Stomach smooth muscle (tissue), 2 donors: ENCODE measurements around the gene ATP10B.

ENCODE experiments used
- H3K27ac ChIP-seq: one replicate; pipeline ENCODE4 v1.7.0; 2013; ENCODE audit warnings: mild to moderate bottlenecking, low read length, inconsistent platforms
- H3K27me3 ChIP-seq, 2 donors: one replicate each; pipeline ENCODE4 v1.7.0; 2013; ENCODE audit warnings: low read length in 2 of 2; ENCODE audit not compliant: insufficient read depth in 2 of 2, control insufficient read depth in 1 of 2
- H3K36me3 ChIP-seq, 2 donors: one replicate each; pipeline ENCODE4 v1.7.0; 2013; ENCODE audit warnings: low read length in 2 of 2; ENCODE audit not compliant: control insufficient read depth in 2 of 2, insufficient read depth in 2 of 2
- H3K4me1 ChIP-seq: one replicate; pipeline ENCODE4 v1.7.0; 2013; ENCODE audit warnings: low read length; ENCODE audit not compliant: control insufficient read depth, insufficient read depth
- H3K4me3 ChIP-seq, 2 donors: one replicate each; pipeline ENCODE4 v1.7.0; 2013; ENCODE audit warnings: low read length in 2 of 2
- H3K9ac ChIP-seq, 2 donors: one replicate each; pipeline ENCODE4 v1.7.0; 2013; ENCODE audit warnings: low read length in 2 of 2, mild to moderate bottlenecking in 1 of 2
- H3K9me3 ChIP-seq, 2 donors: one replicate each; pipeline ENCODE4 v1.7.0; 2013; ENCODE audit warnings: low read length in 2 of 2; ENCODE audit not compliant: control insufficient read depth in 2 of 2
- donor health status: healthy.
- donor health status: Pancreatic carcinoma.

Gene ATP10B

GRCh38 chr5:160657622-160658458 is 194.2 kb downstream of the ATP10B start:
- Histone ChIP-seq H3K9ac (no peak overlapping the region), H3K36me3 (no peaks in the 10 kb centered on the region), H3K27me3 (peaks cover 0 to 2% of the 10 kb centered on the region in 2 donors), H3K9me3 (no peaks in the 10 kb centered on the region), H3K4me3 (no peak overlapping the region), H3K4me1 (no peaks in the 10 kb centered on the region), H3K27ac (no peak overlapping the region)

GRCh38 chr5:160657068-160657507 is 194.9 kb downstream of the ATP10B start:
- peaks cover 0 to 2% of the 10 kb centered on the region in 2 donors for H3K27me3 ChIP-seq
- no peaks in the 10 kb centered on the region for H3K9me3 ChIP-seq
- H3K4me1 ChIP-seq = no peaks in the 10 kb centered on the region
- no peak overlapping the region for H3K9ac ChIP-seq
- no peak overlapping the region for H3K4me3 ChIP-seq
- H3K36me3 ChIP-seq = no peaks in the 10 kb centered on the region
- no peak overlapping the region for H3K27ac ChIP-seq

GRCh38 chr5:160655717-160656116 is 196.3 kb downstream of the ATP10B start:
- Histone ChIP-seq H3K4me3 (no peak overlapping the region), H3K9ac (no peak overlapping the region), H3K9me3 (no peaks in the 10 kb centered on the region), H3K27me3 (peaks cover 0 to 2% of the 10 kb centered on the region in 2 donors), H3K4me1 (no peaks in the 10 kb centered on the region), H3K27ac (no peak overlapping the region), H3K36me3 (no peaks in the 10 kb centered on the region)

GRCh38 chr5:160651692-160652645 is 200.0 kb downstream of the ATP10B start:
- Histone ChIP-seq H3K27ac (no peak overlapping the region), H3K4me3 (no peak overlapping the region), H3K27me3 (no peaks in the 10 kb centered on the region), H3K9me3 (no peaks in the 10 kb centered on the region), H3K9ac (no peak overlapping the region), H3K4me1 (no peaks in the 10 kb centered on the region), H3K36me3 (no peaks in the 10 kb centered on the region)

GRCh38 chr5:160649304-160649703 is 202.7 kb downstream of the ATP10B start:
- H3K27me3 ChIP-seq = no peaks in the 10 kb centered on the region

GRCh38 chr5:160646033-160646432 is 206.0 kb downstream of the ATP10B start:
- Histone ChIP-seq H3K4me3 (no peak overlapping the region), H3K27ac (no peak overlapping the region), H3K27me3 (no peaks in the 10 kb centered on the region), H3K9me3 (no peaks in the 10 kb centered on the region), H3K9ac (no peak overlapping the region), H3K36me3 (no peaks in the 10 kb centered on the region), H3K4me1 (no peaks in the 10 kb centered on the region)

More at GRCh38 chr5:160649304-160649703, 202.7 kb downstream of the ATP10B start:
- no peak overlapping the region for H3K9ac ChIP-seq
- no peak overlapping the region for H3K27ac ChIP-seq
- no peak overlapping the region for H3K4me3 ChIP-seq
- H3K9me3 ChIP-seq = no peaks in the 10 kb centered on the region
- H3K4me1 ChIP-seq = no peaks in the 10 kb centered on the region
- H3K36me3 ChIP-seq = no peaks in the 10 kb centered on the region

GRCh38 chr5:160643616-160644240 is 208.3 kb downstream of the ATP10B start:
- H3K4me3 ChIP-seq = no peak overlapping the region
- no peaks in the 10 kb centered on the region for H3K9me3 ChIP-seq
- H3K27me3 ChIP-seq = no peaks in the 10 kb centered on the region
- H3K4me1 ChIP-seq = no peaks in the 10 kb centered on the region
- H3K27ac ChIP-seq = no peak overlapping the region
- H3K36me3 ChIP-seq = no peaks in the 10 kb centered on the region
- H3K9ac ChIP-seq = no peak overlapping the region

- Histone ChIP-seq H3K27me3 (no peaks in the 10 kb centered on the region), H3K36me3 (no peaks in the 10 kb centered on the region), H3K9ac (no peak overlapping the region), H3K9me3 (no peaks in the 10 kb centered on the region), H3K27ac (no peak overlapping the region), H3K4me3 (no peak overlapping the region), H3K4me1 (no peaks in the 10 kb centered on the region)
Measured at GRCh38 chr5:160641405-160641804, 210.6 kb downstream of the ATP10B start.

GRCh38 chr5:160640406-160640805 is 211.6 kb downstream of the ATP10B start:
- no peaks in the 10 kb centered on the region for H3K27me3 ChIP-seq
- H3K4me3 ChIP-seq = no peak overlapping the region
- no peaks in the 10 kb centered on the region for H3K4me1 ChIP-seq
- H3K9me3 ChIP-seq = no peaks in the 10 kb centered on the region
- no peaks in the 10 kb centered on the region for H3K36me3 ChIP-seq
- H3K9ac ChIP-seq = no peak overlapping the region
- no peak overlapping the region for H3K27ac ChIP-seq

- Histone ChIP-seq H3K9me3 (no peaks in the 10 kb centered on the region), H3K4me3 (no peak overlapping the region), H3K9ac (no peak overlapping the region), H3K36me3 (no peaks in the 10 kb centered on the region), H3K27me3 (no peaks in the 10 kb centered on the region), H3K4me1 (no peaks in the 10 kb centered on the region), H3K27ac (no peak overlapping the region)
Measured at GRCh38 chr5:160638161-160638742, 213.8 kb downstream of the ATP10B start.
